ENCODE results near the gene TESK2. TPM values are rescaled to one million over a fixed set of nuclear protein-coding genes. Genes with fewer than 3 reads are reported as not detected.

The TESK2 gene
- total and polyA plus RNA-seq, 11 donors = 0.50 to 4.7 (median 1.5) TPM

- intact Hi-C loops (cut with DNase I) = loop anchor here in 1 of 10 donors (2.0 kb wide), 1 partner anchor 42 kb away; no protein-coding TSS in a partner anchor
- H3K9me3 ChIP-seq = no peaks in the 10 kb centered on the region
- no peak overlapping the region for H3K4me3 ChIP-seq
- 74 to 90% (median 76%) methylated on average over 10 of the region's 10 CpGs for WGBS, 4 donors
- TF ChIP-seq CTCF (IDR thresholded peaks at IDR 0.05) (no peak), POLR2A (IDR thresholded peaks at IDR 0.05) (no peak)
- no peak overlapping the region for H3K27ac ChIP-seq
- H3K27me3 ChIP-seq = no peaks in the 10 kb centered on the region
- no peak for DNase-seq
- H3K36me3 ChIP-seq = peaks cover 0 to under 1% (median 0%) of the 10 kb centered on the region in 9 donors
- no peak for ATAC-seq
- H3K4me1 ChIP-seq = peaks cover 0 to 22% (median 11%) of the 10 kb centered on the region in 12 donors
Observed at GRCh38 chr1:45488666-45489377, 2.1 kb downstream of the TESK2 start.

GRCh38 chr1:45485949-45486348 is 5.0 kb downstream of the TESK2 start:
- TF ChIP-seq CTCF (IDR thresholded peaks at IDR 0.05) = no peak
- no peak for TF ChIP-seq POLR2A (IDR thresholded peaks at IDR 0.05)
- no peak for ATAC-seq
- intact Hi-C loops (cut with DNase I) = no loop called here
- peaks cover 0 to 13% (median 8%) of the 10 kb centered on the region in 12 donors for H3K4me1 ChIP-seq
- no peak for DNase-seq
- no peak overlapping the region for H3K4me3 ChIP-seq
- no peaks in the 10 kb centered on the region for H3K9me3 ChIP-seq
- no peaks in the 10 kb centered on the region for H3K36me3 ChIP-seq
- H3K27me3 ChIP-seq = no peaks in the 10 kb centered on the region
- no peak overlapping the region for H3K27ac ChIP-seq

GRCh38 chr1:45479039-45479748 is 11.8 kb downstream of the TESK2 start:
- TF ChIP-seq POLR2A (IDR thresholded peaks at IDR 0.05) = no peak
- TF ChIP-seq CTCF (IDR thresholded peaks at IDR 0.05) = no peak
- DNase-seq = no peak
- no peak for ATAC-seq
- no peaks in the 10 kb centered on the region for H3K27me3 ChIP-seq
- no peaks in the 10 kb centered on the region for H3K36me3 ChIP-seq
- no peak overlapping the region for H3K4me3 ChIP-seq
- peaks cover 0 to 7% (median 0%) of the 10 kb centered on the region in 12 donors for H3K4me1 ChIP-seq
- H3K9me3 ChIP-seq = no peaks in the 10 kb centered on the region
- 84 to 87% (median 85%) methylated on average over 5 of the region's 5 CpGs for WGBS, 4 donors
- intact Hi-C loops (cut with DNase I) = no loop called here
- H3K27ac ChIP-seq = no peak overlapping the region

- Histone ChIP-seq H3K4me3 (no peak overlapping the region), H3K4me1 (peaks cover 0 to 7% (median 0%) of the 10 kb centered on the region in 12 donors), H3K36me3 (no peaks in the 10 kb centered on the region), H3K27me3 (no peaks in the 10 kb centered on the region), H3K27ac (no peak overlapping the region), H3K9me3 (no peaks in the 10 kb centered on the region)
- TF ChIP-seq POLR2A (IDR thresholded peaks at IDR 0.05) (no peak), CTCF (IDR thresholded peaks at IDR 0.05) (no peak)
- DNase-seq (no peak), ATAC-seq (no peak)
- intact Hi-C loops (cut with DNase I) = no loop called here
- 72 to 81% (median 78%) methylated on average over 4 of the region's 4 CpGs for whole genome bisulfite sequencing, 4 donors
Observed at GRCh38 chr1:45478121-45478814, 12.7 kb downstream of the TESK2 start.

All from heart left ventricle (tissue), 16 donors.